ENCODE results near the gene GLDC. TPM values are rescaled to one million over a fixed set of nuclear protein-coding genes. Genes with fewer than 3 reads are reported as not detected.

The GLDC gene
- total RNA-seq, 1 experiment from 2014 or later, result 145 TPM

DNA sequence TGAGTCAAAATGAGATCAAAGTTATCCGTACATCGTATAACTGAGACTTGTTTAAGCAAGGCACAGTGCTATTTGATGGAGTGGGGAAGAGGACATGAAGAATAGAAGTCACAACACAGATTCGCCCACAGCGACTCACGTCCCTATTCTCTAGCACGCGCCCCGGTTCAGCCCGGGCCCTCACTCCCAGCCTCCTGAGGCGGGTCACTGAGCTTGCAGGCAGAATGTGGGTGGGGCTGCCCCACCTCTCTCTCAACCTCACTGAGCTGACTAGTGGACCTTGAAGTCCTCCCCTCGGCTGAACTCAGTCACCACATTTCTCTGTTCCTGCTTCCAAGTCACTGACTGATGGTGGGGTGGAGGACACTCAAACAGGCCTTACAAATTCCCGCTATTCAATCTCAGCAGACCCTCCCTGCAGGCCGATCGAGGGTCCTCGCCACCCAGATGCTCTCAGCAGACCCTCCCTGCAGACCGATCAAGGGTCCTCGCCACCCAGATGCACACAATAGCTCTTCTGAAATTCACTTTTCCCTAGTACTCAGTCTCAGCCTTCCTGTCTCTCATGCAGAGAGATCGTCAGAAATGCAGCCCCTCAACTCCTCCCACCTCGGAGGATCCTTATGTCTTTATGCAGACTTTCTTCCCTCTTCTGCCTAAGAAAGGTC, 12.9 kb downstream of the GLDC start:
- CTCF ChIA-PET, result interaction anchor here (0.7 kb wide), 1 partner anchor 35 kb away, joined by 3 read pairs; no protein-coding TSS in a partner anchor
- Mint-ChIP-seq H3K27me3 (ENCODE audit: low read depth) (no peaks in the 10 kb centered on the region), H3K27ac (peak overlapping the region; percentile 25)

DNA sequence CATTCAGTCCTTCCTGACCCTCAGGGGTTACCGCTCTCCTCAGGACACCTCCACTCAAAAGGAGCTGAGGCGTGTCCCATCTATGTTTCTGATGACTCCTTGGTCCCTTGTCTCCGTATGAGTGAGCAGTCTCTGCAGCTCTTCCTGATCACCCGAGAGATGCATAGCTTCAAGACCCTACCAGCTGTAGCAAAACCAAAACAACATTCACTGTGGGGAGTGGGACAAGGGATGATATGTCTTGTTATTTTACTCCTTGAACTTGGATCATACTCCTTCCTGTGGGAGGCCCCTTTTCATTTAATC, 14.4 kb downstream of the GLDC start:
- peaks cover 51% of the 10 kb centered on the region for H3K4me1 Mint-ChIP-seq
- peak overlapping the region; percentile 70 for H3K27ac Mint-ChIP-seq
- H3K36me3 Mint-ChIP-seq, result no peaks in the 10 kb centered on the region; the same call in 1 of the 2 replicates
- ChIA-PET CTCF (no interaction called here), POLR2A (interaction anchor here (0.6 kb wide), 1 partner anchor 712 kb away, joined by 3 read pairs; no protein-coding TSS in a partner anchor)
- DNase-seq (ENCODE audit: low spot score) (no peak), ATAC-seq (no peak)
- no peaks in the 10 kb centered on the region for H3K27me3 Mint-ChIP-seq (ENCODE audit: low read depth)
- H3K9me3 Mint-ChIP-seq, result no peaks in the 10 kb centered on the region
- no peak overlapping the region for H3K4me3 Mint-ChIP-seq
- TF ChIP-seq FOXP1 (CRISPR knock-in tag; IDR thresholded peaks at IDR 0.05; ENCODE audit: borderline replicate concordance) (no peak), GTF2I (CRISPR knock-in tag; conservative IDR thresholded peaks at IDR 0.05) (no peak), TEAD4 (CRISPR knock-in tag; IDR thresholded peaks at IDR 0.05) (no peak), HMGA2 (CRISPR knock-in tag; IDR thresholded peaks at IDR 0.05) (no peak), CBFB (CRISPR knock-in tag; IDR thresholded peaks at IDR 0.05; ENCODE audit: low read depth) (no peak), KAT7 (CRISPR knock-in tag; IDR thresholded peaks at IDR 0.05; ENCODE audit: borderline replicate concordance) (no peak), OVOL2 (CRISPR knock-in tag; IDR thresholded peaks at IDR 0.05; ENCODE audit: borderline replicate concordance) (no peak), ELF4 (CRISPR knock-in tag; IDR thresholded peaks at IDR 0.05; ENCODE audit: low read depth) (no peak), ZNF317 (CRISPR knock-in tag; IDR thresholded peaks at IDR 0.05; ENCODE audit: borderline replicate concordance, low read depth) (no peak)
- TF ChIP-seq, protein P1, sequence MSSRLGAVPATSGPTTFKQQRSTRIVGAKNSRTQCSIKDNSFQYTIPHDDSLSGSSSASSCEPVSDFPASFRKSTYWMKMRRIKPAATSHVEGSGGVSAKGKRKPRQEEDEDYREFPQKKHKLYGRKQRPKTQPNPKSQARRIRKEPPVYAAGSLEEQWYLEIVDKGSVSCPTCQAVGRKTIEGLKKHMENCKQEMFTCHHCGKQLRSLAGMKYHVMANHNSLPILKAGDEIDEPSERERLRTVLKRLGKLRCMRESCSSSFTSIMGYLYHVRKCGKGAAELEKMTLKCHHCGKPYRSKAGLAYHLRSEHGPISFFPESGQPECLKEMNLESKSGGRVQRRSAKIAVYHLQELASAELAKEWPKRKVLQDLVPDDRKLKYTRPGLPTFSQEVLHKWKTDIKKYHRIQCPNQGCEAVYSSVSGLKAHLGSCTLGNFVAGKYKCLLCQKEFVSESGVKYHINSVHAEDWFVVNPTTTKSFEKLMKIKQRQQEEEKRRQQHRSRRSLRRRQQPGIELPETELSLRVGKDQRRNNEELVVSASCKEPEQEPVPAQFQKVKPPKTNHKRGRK (CRISPR knock-in tag; IDR thresholded peaks at IDR 0.05; ENCODE audit: borderline replicate concordance), result no peak
- TF ChIP-seq, protein P2, sequence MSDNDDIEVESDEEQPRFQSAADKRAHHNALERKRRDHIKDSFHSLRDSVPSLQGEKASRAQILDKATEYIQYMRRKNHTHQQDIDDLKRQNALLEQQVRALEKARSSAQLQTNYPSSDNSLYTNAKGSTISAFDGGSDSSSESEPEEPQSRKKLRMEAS (CRISPR knock-in tag; IDR thresholded peaks at IDR 0.05), result no peak
- TF ChIP-seq, protein P3, sequence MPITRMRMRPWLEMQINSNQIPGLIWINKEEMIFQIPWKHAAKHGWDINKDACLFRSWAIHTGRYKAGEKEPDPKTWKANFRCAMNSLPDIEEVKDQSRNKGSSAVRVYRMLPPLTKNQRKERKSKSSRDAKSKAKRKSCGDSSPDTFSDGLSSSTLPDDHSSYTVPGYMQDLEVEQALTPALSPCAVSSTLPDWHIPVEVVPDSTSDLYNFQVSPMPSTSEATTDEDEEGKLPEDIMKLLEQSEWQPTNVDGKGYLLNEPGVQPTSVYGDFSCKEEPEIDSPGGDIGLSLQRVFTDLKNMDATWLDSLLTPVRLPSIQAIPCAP (CRISPR knock-in tag; IDR thresholded peaks at IDR 0.05), result no peak
- TF ChIP-seq, protein P4, sequence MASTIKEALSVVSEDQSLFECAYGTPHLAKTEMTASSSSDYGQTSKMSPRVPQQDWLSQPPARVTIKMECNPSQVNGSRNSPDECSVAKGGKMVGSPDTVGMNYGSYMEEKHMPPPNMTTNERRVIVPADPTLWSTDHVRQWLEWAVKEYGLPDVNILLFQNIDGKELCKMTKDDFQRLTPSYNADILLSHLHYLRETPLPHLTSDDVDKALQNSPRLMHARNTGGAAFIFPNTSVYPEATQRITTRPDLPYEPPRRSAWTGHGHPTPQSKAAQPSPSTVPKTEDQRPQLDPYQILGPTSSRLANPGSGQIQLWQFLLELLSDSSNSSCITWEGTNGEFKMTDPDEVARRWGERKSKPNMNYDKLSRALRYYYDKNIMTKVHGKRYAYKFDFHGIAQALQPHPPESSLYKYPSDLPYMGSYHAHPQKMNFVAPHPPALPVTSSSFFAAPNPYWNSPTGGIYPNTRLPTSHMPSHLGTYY (CRISPR knock-in tag; IDR thresholded peaks at IDR 0.05), result no peak
- TF ChIP-seq, protein P5, sequence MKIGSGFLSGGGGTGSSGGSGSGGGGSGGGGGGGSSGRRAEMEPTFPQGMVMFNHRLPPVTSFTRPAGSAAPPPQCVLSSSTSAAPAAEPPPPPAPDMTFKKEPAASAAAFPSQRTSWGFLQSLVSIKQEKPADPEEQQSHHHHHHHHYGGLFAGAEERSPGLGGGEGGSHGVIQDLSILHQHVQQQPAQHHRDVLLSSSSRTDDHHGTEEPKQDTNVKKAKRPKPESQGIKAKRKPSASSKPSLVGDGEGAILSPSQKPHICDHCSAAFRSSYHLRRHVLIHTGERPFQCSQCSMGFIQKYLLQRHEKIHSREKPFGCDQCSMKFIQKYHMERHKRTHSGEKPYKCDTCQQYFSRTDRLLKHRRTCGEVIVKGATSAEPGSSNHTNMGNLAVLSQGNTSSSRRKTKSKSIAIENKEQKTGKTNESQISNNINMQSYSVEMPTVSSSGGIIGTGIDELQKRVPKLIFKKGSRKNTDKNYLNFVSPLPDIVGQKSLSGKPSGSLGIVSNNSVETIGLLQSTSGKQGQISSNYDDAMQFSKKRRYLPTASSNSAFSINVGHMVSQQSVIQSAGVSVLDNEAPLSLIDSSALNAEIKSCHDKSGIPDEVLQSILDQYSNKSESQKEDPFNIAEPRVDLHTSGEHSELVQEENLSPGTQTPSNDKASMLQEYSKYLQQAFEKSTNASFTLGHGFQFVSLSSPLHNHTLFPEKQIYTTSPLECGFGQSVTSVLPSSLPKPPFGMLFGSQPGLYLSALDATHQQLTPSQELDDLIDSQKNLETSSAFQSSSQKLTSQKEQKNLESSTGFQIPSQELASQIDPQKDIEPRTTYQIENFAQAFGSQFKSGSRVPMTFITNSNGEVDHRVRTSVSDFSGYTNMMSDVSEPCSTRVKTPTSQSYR (CRISPR knock-in tag; IDR thresholded peaks at IDR 0.05), result no peak
- TF ChIP-seq, protein P6, sequence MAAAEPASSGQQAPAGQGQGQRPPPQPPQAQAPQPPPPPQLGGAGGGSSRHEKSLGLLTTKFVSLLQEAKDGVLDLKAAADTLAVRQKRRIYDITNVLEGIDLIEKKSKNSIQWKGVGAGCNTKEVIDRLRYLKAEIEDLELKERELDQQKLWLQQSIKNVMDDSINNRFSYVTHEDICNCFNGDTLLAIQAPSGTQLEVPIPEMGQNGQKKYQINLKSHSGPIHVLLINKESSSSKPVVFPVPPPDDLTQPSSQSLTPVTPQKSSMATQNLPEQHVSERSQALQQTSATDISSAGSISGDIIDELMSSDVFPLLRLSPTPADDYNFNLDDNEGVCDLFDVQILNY (CRISPR knock-in tag; IDR thresholded peaks at IDR 0.05), result no peak
- TF ChIP-seq, protein P7, sequence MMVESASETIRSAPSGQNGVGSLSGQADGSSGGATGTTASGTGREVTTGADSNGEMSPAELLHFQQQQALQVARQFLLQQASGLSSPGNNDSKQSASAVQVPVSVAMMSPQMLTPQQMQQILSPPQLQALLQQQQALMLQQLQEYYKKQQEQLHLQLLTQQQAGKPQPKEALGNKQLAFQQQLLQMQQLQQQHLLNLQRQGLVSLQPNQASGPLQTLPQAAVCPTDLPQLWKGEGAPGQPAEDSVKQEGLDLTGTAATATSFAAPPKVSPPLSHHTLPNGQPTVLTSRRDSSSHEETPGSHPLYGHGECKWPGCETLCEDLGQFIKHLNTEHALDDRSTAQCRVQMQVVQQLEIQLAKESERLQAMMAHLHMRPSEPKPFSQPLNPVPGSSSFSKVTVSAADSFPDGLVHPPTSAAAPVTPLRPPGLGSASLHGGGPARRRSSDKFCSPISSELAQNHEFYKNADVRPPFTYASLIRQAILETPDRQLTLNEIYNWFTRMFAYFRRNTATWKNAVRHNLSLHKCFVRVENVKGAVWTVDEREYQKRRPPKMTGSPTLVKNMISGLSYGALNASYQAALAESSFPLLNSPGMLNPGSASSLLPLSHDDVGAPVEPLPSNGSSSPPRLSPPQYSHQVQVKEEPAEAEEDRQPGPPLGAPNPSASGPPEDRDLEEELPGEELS (CRISPR knock-in tag; IDR thresholded peaks at IDR 0.05), result no peak

More for the DNA sequence above, 12.9 kb downstream of the GLDC start:
- Mint-ChIP-seq H3K4me1 (peaks cover 43% of the 10 kb centered on the region), H3K4me3 (peak overlapping the region; percentile 5), H3K36me3 (no peaks in the 10 kb centered on the region; the same call in 1 of the 2 replicates), H3K9me3 (no peaks in the 10 kb centered on the region)
- ATAC-seq, result peak; percentile 81
- DNase-seq (ENCODE audit: low spot score), result peak; percentile 30
- POLR2A ChIA-PET, result no interaction called here
- no peak for TF ChIP-seq GABPB1 (CRISPR knock-in tag; IDR thresholded peaks at IDR 0.05)
- TF ChIP-seq RELA (CRISPR knock-in tag; IDR thresholded peaks at IDR 0.05; ENCODE audit: borderline replicate concordance), result no peak
- TF ChIP-seq IRF2 (CRISPR knock-in tag; IDR thresholded peaks at IDR 0.05; ENCODE audit: borderline replicate concordance, low read depth), result no peak
- TF ChIP-seq, protein P8, sequence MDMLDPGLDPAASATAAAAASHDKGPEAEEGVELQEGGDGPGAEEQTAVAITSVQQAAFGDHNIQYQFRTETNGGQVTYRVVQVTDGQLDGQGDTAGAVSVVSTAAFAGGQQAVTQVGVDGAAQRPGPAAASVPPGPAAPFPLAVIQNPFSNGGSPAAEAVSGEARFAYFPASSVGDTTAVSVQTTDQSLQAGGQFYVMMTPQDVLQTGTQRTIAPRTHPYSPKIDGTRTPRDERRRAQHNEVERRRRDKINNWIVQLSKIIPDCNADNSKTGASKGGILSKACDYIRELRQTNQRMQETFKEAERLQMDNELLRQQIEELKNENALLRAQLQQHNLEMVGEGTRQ (CRISPR knock-in tag; IDR thresholded peaks at IDR 0.05), result no peak
- TF ChIP-seq TP53 (CRISPR knock-in tag; IDR thresholded peaks at IDR 0.05), result no peak
- no peak for TF ChIP-seq JAZF1 (CRISPR knock-in tag; IDR thresholded peaks at IDR 0.05)
- TF ChIP-seq OVOL2 (CRISPR knock-in tag; IDR thresholded peaks at IDR 0.05; ENCODE audit: borderline replicate concordance), result no peak
- TF ChIP-seq, protein P6 (CRISPR knock-in tag; IDR thresholded peaks at IDR 0.05), result no peak
- no peak for TF ChIP-seq MXD4 (CRISPR knock-in tag; IDR thresholded peaks at IDR 0.05; ENCODE audit: borderline replicate concordance)
- no peak for TF ChIP-seq CREB1 (CRISPR knock-in tag; IDR thresholded peaks at IDR 0.05)
- no peak for TF ChIP-seq GRHL2 (CRISPR knock-in tag; IDR thresholded peaks at IDR 0.05; ENCODE audit: insufficient replicate concordance, severe bottlenecking)

Measured in WTC11 (cell line).